ENCODE data around the gene WNK2.
"Not testable (repeated sequence)": the region's sequence is repeated elsewhere in the genome, so short reads cannot be mapped to it uniquely, and the experiment has no call there.

Gene WNK2

DNA sequence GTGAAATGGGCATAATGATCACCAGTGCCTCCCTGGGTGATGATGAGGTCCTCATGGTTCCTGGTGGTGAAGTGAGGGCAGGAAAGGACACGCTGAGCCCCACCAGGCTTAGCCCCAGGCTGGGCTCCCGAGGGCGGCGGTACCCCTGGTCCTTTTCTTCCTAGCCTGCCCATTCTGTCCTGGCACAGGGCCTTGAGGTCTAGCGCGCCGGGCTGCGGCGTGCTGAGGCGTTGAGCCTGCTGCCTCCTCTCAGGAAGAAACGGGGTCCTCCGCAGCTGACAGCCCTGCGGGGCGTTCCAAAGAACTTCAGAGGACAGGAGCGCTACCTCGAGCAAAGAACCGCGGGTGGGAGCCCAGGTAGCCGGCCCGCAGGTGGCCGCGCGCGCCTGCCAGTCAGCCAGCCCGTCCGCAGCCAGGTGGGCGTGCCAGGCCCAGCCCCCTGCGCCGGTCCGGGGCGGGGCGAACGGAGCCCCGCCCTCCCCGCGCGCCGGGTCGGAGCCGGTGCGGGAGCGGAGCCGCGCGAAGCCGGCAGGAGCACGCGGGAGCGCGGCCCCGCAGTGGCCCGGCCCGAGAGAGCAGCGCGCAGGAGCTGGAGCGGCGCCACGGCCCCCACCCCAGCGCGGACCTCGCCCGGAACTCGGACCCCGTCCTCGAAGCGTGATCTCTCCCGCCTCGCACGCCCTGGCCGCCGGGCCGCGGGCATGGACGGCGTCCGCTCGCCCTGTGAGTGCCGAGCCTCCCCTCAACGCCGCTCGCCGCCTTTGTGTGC is at the start of gene WNK2:
Gene WNK2 (plus strand): TSS at position 477 of the 769 bp plus-strand sequence. CDS start 791 bp downstream, outside the sequence.
- DNase-seq = peak in 1 of 2 donors; percentile 35

DNA sequence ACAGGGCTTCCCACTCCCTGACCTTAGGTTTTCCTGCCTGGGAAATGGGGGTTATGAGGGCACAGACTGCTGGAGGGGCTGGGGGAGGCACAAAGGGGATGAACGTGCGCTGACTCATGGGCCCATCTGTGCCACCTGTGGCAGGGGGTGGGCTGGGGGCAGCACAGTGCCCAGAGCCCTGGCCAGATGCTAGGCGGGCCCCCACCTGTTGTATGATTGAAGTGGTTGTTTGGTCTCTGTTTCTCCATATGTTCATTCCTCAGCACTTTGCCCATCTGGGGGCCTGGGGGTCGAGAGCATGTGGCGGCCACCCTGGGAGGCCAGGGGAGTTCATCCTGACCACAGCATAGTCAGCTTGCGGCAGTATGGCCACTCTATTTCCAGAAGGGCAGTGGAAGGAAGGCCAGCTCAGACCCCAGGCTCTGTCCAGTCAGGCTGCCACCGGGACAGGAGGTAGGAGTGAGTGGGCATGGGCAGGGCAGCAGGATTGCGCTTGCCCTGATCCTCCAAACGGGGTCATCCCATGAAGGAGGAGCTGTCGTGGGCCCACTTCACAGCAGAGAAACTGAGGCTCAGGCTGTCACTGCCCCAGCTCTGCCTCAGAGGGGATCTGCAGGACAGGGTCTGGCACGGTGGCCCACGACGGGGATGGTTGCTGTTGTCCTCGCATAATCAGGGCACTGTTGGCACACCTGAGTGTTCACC is 49.0 kb upstream of the WNK2 start:
- DNase-seq = no peak

DNA sequence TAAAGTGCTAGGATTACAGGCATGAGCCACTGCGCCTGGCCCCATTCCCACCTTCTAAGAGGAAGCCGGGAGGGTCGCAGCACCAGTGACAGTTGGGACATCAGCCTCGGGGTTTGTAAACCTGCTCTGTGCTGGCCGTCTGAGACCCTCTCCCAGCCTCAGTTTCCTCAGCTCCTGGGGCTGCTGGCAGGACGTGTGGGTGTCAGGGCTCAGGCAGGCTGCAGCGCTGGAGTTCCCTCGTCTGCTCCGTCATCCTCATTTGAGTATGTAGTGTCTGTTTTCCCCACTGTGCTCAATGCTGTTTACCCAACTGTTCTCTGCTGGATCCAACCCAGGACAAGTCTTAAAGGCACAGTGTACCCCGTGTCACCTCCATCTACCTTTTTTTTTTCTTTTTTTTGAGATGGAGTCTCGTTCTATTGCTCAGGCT is 47.9 kb upstream of the WNK2 start:
- peak in 1 of 2 donors; percentile 62 for DNase-seq

DNA sequence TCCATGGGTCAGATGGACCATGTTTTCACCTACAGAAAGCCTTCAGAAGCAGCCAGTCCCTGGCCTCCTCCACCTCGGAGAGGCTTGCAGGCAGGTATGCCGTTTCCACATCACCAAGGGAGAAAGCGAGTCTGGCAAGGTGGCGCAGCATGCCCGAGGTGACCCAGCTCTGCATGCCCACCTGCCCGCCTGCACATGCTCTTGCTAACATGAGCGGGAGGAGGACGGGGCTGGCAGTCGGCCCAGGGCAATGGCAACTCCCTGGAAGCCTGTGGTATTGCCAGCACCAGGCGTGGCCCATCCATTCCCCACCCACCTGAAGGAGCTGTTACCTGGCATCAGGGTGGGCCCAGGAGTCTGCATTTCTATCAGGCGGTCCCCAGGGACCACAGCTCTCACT is 46.6 kb upstream of the WNK2 start:
- no peak for DNase-seq

DNA sequence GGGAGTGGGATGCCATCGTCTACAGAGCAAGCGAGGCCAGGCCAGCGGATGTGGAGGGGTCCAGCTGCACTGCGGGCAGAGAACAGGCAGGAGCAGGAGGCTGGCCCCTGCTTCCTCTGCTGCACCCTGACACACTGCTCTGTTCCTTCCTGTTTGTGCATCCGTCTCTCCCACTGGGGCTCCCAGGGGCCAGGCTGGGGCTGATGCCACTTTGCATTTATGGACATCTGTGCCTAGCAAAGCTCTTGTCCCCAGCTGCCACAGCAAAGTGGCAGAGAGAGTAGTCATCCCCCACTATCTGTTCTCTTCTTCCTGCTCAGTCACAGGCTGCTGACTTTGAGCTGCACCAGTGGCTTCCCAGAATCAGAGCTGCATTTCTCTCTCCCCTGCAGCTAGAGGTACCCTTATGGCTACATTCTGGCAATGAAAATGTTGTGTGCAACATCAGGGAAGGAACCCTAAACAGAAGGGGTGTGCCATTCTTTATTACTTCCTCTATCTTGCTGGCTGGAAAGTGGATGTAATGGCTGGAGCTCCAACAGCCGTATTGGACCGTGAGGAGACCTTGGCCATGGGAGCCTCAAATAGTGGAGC is 45.7 kb upstream of the WNK2 start:
- no peak for DNase-seq

DNA sequence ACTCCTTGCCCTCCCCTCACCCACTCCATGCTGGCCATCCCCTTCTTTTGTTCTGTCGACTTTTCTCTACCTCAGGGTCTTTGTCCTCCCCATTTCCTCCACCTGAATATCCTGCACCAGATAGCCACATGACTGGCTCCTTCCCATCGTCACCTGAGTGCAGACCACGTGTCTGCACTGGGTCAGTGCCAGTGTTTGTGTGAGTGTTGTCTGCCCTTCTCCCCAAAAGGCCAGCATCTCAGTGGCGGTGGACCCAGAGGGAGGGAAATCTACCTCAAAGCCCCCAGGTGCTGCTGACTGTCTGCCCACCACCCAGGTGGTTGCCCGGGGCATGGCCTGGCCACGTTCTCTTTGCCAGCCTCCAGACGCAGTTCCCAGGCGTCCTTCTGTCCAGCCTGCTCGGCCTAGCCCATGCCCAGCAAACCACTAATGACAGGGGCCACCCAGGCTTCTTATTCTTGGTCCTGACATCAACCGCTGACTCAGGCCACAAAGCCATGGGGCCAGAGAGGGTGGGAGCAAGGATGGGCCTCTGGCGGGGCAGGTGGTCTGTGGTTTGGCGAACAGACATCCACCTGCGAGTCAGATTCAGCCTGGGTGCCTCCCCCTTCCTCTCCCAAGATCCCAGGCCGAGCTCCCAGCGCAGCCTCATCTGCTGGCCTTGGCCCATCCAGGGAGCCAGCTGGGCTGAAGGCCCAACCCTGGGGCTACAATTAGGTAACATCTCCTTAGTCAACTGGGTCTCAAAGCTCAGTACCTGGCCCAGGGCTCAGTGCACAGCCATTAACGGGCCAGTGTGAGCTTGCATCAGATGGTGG is 44.4 kb upstream of the WNK2 start:
- DNase-seq = no peak

DNA sequence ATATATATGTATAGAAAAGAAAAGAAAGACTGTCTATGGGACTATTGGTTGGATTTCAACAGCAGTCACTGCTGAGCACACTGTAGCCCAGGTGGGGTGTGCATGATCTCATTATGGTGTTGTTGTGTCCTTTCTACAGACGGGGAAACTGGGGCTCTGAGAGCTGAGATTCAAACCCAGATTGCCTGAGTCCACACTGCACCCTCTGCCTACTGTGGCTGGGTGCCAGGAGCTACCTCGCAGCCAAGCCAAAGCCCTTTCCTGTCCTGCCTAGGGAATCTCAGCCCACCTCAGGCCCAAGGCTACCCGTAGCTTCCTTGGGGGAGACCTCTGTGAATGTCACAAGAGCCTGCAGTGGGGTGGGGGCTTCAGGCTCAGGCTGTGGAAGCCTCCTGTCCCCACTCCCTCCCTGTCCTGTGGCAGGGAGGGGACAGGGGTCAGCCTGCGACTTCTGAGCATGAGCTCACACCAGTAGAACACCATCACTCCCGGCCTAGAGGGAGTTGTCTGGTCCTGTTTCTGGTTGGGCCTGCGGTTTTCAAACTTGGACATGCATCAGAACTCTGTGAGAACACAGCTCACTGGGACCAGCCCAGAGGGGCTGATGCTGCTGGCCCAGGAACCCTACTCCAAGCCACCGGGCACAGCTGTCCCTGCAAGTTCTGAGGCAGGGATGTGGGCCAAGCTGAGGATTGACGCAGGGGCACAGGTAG is 42.0 kb upstream of the WNK2 start:
- no peak for DNase-seq

DNA sequence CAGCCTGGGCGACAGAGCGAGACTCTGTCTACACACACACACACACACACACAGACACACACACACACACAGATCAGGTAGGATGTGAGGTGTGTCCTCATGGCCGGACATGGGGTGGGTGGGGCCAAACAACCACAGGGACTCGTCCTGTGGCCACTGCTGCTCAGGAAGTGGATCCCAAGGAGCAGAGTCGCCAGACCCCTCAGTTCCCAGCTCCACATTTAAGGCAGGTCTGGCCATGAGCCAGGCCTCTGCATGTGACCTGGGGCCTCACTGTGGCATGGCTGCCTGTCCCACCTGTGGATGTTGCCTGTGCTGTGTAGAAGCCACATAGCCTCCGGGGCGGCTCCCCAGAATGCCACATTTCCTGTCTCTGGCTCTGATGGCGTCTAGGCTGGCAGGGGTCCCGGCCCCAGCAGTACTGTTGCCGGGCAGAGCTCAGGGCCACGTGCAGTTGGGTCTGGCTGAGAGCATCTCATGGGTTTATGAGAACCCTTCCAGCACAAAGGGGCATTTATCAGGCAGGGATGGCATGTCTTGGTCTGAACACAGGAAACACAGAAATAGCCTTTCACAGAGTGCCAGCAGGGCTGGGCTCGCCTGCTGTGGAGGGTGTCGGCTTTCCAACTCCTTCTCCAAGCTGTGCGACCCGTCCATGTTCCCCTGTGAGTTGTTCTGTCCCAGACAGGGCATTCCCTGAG is 40.0 kb upstream of the WNK2 start:
- DNase-seq = peak; percentile 86 to 96

DNA sequence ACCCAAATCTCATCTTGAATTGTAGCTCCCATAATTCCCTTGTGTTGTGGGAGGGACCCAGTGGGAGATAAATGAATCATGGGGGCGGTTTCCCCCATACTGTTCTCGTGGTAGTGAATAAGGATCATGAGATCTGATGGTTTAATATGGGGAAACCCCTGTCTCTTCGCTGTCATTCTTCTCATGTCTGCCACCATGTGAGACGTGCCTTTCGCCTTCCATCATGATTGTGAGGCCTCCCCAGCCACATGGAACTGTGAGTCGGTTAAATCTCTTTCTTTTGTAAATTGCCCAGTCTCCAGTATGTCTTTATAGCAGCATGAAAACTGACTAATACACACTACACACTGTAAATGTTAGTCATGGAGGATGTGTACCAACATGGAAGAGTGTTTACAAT is 37.2 kb upstream of the WNK2 start:
- DNase-seq = not testable (repeated sequence)

DNA sequence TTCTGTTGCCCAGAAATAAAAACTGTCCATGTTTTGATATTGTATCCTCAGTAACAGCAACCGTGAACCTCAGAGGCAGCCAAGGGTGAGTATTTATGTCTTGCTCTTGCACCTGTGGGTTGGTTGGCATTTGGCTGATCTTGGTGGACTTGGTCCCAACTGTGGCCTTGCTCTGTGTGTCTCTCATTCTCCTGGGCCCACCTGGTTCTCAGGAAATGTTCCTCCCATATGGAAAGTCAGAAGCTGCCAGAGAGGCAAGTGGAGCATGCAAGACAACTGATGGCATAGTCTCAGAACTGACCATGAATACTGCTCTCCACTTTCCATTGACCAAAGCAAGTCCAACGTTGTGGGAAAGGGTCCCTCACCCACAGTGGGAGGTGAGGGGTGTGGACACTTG is 36.3 kb upstream of the WNK2 start:
- DNase-seq = no peak

DNA sequence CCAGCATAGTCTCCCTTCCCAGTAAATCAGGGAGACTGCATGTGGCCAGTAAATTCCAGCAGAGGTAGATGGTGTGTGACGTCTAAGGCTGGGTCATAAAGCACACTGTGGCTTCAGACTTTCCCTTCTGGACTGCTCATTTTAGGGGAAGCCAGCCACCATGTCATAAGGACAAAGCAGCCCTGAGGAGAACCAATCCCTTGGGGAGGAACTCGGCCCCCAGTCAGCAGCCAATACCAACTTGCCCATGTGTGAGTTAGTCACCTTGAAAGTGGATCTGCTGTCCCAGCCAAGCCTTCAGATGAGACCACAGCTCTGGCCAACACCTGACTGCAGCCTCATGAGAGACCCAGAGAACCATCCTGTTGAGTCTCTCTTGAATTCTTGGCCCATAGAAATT is 35.2 kb upstream of the WNK2 start:
- no peak for DNase-seq

DNA sequence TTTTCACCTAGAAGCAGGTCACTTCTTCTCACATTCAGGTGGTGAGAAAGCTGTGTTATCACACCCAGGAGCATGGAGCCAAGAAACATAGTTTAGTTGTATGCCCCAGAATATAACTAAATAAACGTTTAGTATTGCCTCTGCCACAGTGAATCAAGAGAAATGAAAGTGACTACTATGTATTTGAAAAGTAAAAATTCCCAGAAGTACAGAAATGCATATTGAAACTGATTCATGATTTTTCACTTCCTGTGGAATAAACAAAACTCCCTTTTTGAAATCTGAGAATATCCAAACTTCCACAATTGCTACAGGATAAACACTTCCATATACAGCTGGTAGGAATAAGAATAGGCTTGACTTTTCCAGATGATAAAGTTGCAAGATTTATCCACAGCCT is 34.6 kb upstream of the WNK2 start:
- DNase-seq = no peak

DNA sequence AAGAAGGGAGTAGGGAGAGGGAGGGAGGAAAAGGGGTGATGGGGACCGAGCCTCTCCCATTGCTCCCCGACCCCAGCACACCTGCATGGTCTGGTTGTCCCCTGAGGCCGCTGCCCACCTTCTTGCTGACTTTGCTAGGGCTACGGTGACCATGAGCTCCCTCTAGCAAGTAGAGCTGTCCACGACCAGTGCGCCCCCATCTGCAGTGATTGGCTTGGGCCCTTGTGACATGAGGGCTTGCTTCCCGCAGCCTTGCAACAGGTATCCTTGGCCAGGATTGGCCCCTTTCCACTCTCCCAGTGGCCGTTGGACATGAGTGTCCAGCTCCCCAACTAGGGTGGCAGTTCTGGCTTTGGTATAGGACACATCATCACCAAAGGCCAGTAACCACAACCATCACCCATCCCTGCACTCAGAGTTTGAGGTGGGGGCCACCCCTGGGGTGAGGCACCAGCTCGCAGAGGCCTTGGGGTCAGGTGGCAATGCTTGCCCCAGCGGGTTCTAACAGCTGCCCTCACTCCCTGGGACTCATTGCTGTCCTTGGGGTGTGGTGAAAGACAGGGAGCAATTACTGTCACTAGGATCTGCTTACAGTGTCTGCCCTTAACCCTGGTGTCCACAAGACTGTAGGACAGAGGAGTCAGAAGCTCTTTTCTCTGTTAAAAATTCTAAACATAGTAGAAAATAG is 32.7 kb upstream of the WNK2 start:
- DNase-seq = no peak

DNA sequence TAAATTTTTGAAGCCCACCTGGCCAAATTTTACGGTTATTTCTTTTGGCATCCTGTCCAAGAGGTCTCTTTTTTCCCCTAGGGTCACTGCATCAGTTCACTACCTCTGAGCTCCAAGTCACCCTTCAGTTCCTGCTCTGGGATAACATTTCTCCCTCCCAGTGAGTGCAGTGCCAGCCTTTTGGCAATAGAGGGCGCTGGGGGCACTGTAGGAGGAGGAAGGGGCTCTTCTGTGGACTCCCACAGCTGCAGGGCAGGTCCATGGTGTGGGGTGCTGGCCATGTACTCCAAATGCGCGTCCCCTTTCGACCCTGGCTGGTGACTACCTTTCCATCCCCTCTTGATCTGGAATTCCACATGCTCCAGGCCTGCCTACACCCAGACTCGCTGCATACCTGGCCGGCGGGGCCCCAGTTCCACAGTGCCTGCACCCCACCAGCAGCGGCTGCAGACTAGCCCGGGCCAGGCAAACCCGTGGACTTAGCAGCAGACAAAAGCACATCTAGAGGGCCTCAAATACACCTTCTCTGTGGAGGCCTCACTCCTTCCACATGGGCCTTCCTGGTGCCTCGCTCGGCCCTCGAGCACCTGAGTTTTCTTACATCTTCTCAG is 29.5 kb upstream of the WNK2 start:
- no peak for DNase-seq

DNA sequence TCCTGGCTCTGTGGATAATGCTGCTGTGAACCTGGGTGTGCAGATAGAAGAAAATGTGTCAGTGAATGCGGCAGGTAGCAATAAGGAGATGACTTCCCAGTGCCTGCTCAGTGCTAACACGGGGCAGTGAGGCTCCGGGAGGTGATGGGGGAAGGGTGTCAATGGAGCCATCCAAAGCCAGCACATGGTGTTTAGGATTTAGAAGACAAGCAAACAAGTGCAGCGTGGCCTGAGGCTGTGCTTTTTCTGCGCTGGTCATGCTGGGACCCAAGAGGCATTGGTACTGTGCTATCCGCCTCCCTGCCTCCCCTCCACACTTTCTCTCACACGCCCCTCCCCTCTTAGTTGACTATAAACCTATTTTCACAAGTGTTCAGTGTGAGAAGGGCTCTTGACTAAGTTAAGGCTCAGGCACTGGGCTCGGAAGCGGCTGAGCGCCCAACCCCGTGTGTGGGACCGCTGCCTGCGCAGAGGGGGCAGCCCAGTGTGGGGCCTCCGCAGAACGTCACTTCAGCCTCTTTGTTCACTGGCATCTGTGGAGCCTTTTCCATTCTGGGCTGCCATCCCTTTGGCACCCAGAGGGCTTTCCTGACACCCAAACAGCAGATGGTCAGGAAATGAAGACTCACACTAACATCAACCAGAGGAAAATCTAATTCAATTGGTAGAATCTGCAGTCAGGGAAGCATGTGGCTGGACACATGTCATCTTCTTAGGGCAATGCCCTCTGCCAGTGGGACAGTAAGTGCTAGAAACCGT is 28.0 kb upstream of the WNK2 start:
- peak; percentile 65 to 86 for DNase-seq

DNA sequence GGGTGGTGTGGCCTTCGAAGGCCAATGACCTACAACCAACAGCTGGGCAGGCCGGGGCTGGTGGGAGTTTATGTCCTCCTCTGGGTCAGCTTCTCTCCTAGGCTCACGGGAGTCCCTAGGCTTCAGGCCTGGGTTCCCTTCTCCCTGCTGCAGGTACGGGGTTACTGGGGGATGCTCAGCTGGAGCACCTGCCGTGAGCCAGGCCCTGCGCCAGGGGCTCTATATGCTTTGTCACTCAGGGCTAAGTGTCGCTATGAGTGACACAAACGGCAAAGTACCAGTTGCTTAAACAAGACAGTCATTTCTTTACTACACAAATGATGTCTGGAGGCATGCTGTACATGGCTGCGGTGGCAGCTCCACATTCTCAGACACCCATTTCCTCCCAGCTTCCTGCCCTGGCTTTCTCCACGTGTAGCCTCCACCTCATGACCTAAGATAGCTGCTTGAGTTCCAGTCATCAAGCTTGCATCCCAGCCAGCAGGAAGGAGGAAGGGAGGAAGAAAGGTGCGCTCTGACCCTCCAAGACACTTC is 27.4 kb upstream of the WNK2 start:
- DNase-seq = no peak

DNA sequence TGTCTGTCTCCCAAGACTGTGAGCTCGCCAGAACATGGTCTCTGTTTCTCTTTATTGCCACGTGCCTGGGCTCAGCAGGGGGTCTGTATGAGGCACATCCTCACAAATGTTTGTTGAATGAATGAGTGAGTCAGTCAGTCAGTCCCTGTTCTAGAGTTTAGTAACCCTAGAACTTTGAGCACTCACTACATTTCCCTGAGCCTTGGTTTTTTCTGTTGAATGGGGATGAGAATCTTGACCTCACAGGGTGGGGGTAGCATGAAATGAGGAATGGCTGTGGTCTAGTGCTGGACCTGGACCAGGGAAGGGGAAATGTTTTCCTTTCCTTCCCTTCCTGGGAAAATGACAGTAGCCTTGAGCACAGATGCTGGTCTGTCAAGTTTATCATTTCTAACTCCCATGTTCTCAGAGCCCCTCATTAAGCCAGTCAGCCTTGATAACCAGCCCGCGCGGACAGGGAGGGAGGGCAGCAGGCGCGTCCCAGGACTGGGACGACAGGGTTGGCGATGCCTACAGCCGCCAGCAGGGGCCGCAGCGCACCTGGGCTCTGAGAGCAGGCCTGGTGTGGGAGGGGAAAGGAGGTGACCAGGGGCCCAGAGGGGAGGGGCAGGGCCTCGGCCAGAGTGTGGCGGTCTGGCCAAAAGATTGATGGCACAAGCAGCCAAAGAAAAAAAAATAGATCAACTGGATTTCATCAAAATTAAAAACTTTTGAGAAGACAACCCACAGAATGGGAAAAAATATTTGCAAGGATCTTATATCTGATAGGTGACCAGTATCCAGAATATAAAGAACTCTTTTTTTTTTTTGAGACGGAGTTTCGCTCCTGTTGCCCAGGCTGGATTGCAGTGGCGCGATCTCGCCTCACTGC is 24.1 kb upstream of the WNK2 start:
- peak; percentile 29 to 73 for DNase-seq

DNA sequence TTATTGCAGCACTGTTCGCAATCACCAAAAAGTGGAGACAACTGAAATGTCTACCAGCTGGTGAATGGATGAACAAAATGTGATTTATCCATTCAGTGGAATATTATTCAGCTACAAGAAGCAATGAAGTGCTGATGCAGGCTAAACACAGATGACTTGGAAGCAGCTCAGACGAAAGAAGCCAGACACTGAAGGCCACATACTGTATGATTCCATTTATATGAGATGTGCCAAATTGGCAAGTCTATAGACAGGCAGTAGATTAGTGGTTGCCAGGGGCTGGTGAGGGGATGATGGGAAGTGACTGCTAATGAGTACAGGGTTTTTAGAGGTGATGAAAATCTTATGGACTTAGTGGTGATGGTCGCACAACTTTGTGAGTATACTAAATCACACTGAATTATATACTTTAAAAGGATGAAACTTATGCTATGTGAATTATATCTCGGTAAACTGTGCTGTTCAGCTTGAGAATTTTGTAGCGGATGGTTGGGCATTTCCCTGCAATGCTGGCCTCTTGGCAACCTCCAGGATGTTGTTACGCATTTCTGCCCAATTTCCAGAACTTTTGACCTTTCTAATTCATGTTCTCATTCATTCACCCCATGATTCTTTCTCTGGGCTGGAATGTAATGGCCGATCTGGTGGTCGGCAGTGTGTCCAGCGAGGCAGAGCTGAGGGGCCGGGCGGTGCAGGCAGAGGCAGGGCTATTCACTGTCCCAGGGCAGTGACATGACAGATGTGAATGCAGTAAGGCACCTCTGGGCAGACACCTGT is 22.0 kb upstream of the WNK2 start:
- DNase-seq = no peak

Measured in hippocampal formation (tissue), 2 donors.